ENCODE results near the gene RBM20. TPM values are rescaled to one million over a fixed set of nuclear protein-coding genes. Genes with fewer than 3 reads are reported as not detected.

Gene RBM20
- total RNA-seq, 1 donor from 2014 or later, result 1.5 TPM

- peaks cover 11% of the 10 kb centered on the region for H3K9me3 Mint-ChIP-seq (ENCODE audit: low read depth)
- H3K4me1 Mint-ChIP-seq (ENCODE audit: low read depth), result no peaks in the 10 kb centered on the region
- TF ChIP-seq CTCF (IDR thresholded peaks at IDR 0.05; ENCODE audit: unreplicated experiment), result no peak
- no peaks in the 10 kb centered on the region for H3K36me3 Mint-ChIP-seq (ENCODE audit: insufficient read depth)
- H3K27me3 Mint-ChIP-seq, result no peaks in the 10 kb centered on the region
- H3K4me3 Mint-ChIP-seq (ENCODE audit: low read depth), result no peak overlapping the region
- no peak for DNase-seq (ENCODE audit: low spot score, unreplicated experiment)
- H3K27ac Mint-ChIP-seq, result no peak overlapping the region
Measured at GRCh38 chr10:110696436-110696835, 52.3 kb downstream of the RBM20 start.

GRCh38 chr10:110698340-110698739 lies 54.2 kb downstream of the RBM20 start:
- H3K27ac Mint-ChIP-seq, result no peak overlapping the region
- H3K4me3 Mint-ChIP-seq (ENCODE audit: low read depth), result no peak overlapping the region
- H3K4me1 Mint-ChIP-seq (ENCODE audit: low read depth), result no peaks in the 10 kb centered on the region
- H3K27me3 Mint-ChIP-seq, result no peaks in the 10 kb centered on the region
- DNase-seq (ENCODE audit: low spot score, unreplicated experiment), result no peak
- no peaks in the 10 kb centered on the region for H3K36me3 Mint-ChIP-seq (ENCODE audit: insufficient read depth)
- no peaks in the 10 kb centered on the region for H3K9me3 Mint-ChIP-seq (ENCODE audit: low read depth)
- no peak for TF ChIP-seq CTCF (IDR thresholded peaks at IDR 0.05; ENCODE audit: unreplicated experiment)

GRCh38 chr10:110698782-110699201 lies 54.7 kb downstream of the RBM20 start:
- no peak for DNase-seq (ENCODE audit: low spot score, unreplicated experiment)
- Mint-ChIP-seq H3K27ac (no peak overlapping the region), H3K4me1 (ENCODE audit: low read depth) (no peaks in the 10 kb centered on the region), H3K27me3 (no peaks in the 10 kb centered on the region), H3K36me3 (ENCODE audit: insufficient read depth) (no peaks in the 10 kb centered on the region), H3K4me3 (ENCODE audit: low read depth) (no peak overlapping the region), H3K9me3 (ENCODE audit: low read depth) (no peaks in the 10 kb centered on the region)
- TF ChIP-seq CTCF (IDR thresholded peaks at IDR 0.05; ENCODE audit: unreplicated experiment), result no peak

- H3K4me1 Mint-ChIP-seq (ENCODE audit: low read depth), result no peaks in the 10 kb centered on the region
- H3K9me3 Mint-ChIP-seq (ENCODE audit: low read depth), result no peaks in the 10 kb centered on the region
- no peak for TF ChIP-seq CTCF (IDR thresholded peaks at IDR 0.05; ENCODE audit: unreplicated experiment)
Measured at GRCh38 chr10:110699859-110700468, 55.8 kb downstream of the RBM20 start.

GRCh38 chr10:110700947-110701616 lies 56.9 kb downstream of the RBM20 start:
- no peaks in the 10 kb centered on the region for H3K9me3 Mint-ChIP-seq (ENCODE audit: low read depth)
- no peak for TF ChIP-seq CTCF (IDR thresholded peaks at IDR 0.05; ENCODE audit: unreplicated experiment)
- H3K36me3 Mint-ChIP-seq (ENCODE audit: insufficient read depth), result no peaks in the 10 kb centered on the region
- DNase-seq (ENCODE audit: low spot score, unreplicated experiment), result no peak
- no peaks in the 10 kb centered on the region for H3K4me1 Mint-ChIP-seq (ENCODE audit: low read depth)
- peaks cover under 1% of the 10 kb centered on the region for H3K27me3 Mint-ChIP-seq
- H3K4me3 Mint-ChIP-seq (ENCODE audit: low read depth), result no peak overlapping the region
- H3K27ac Mint-ChIP-seq, result no peak overlapping the region

More at GRCh38 chr10:110699859-110700468, 55.8 kb downstream of the RBM20 start:
- Mint-ChIP-seq H3K27ac (no peak overlapping the region), H3K27me3 (no peaks in the 10 kb centered on the region), H3K4me3 (ENCODE audit: low read depth) (no peak overlapping the region), H3K36me3 (ENCODE audit: insufficient read depth) (no peaks in the 10 kb centered on the region)
- DNase-seq (ENCODE audit: low spot score, unreplicated experiment), result no peak

Data from progenitor cell of endocrine pancreas (in vitro differentiated cells).